Rectal smooth muscle tissue (tissue), 1 donor: ENCODE data around the gene NOC4L.
"Not testable (repeated sequence)": the region's sequence is repeated elsewhere in the genome, so short reads cannot be mapped to it uniquely, and the experiment has no call there.

Source experiments
- H3K27ac ChIP-seq: one replicate; pipeline ENCODE4 v1.7.0; 2013; ENCODE audit warnings: low read depth, low read length, inconsistent platforms
- H3K27me3 ChIP-seq: one replicate; pipeline ENCODE4 v1.7.0; 2013; ENCODE audit warnings: low read length; ENCODE audit not compliant: control insufficient read depth, insufficient read depth
- H3K36me3 ChIP-seq: one replicate; pipeline ENCODE4 v1.7.0; 2013; ENCODE audit warnings: low read length; ENCODE audit not compliant: control insufficient read depth, insufficient read depth
- H3K4me1 ChIP-seq: one replicate; pipeline ENCODE4 v1.7.0; 2013; ENCODE audit warnings: low read length; ENCODE audit not compliant: control insufficient read depth, insufficient read depth
- H3K4me3 ChIP-seq: one replicate; pipeline ENCODE4 v1.7.0; 2013; ENCODE audit warnings: low read length
- H3K9ac ChIP-seq: one replicate; pipeline ENCODE4 v1.7.0; 2013; ENCODE audit warnings: low read length

The NOC4L gene

DNA sequence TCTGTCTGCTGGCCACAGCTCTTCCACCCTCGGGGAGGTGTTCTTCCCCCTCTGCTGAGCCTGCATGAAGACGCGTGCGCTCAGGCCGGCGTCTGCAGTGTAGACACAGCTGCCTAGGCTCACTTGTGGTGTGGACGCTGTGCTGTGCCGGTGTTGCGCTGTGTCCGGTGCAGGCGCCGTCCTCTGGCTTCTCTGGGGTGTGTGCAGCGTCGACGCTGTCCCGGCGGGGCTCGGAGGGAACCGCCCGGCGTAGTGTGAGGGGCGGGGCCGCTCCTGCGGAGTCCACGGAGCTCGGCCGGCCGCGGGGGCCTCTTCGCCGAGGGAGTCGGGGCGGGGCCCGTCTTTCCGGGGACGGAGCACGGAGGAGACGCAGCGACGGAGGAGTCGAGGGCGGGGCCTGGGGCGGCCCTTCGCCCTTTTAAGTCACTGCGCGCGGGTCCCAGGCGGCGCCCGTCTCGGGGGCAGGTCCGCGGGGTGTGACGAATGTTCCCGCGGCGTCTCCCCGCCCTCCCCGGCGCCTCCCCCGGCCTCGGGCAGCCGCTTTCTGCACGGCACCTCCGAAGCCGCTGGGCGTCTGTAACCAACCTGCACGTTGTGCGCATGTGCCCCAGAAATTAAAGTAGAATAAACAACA, 45.2 kb downstream of the NOC4L start:
- Histone ChIP-seq H3K4me1 (peaks cover 2% of the 10 kb centered on the region), H3K9ac (peak overlapping the region; percentile 47), H3K27ac (peak overlapping the region; percentile 69), H3K4me3 (peak overlapping the region; percentile 82), H3K27me3 (no peaks in the 10 kb centered on the region), H3K36me3 (no peaks in the 10 kb centered on the region)

DNA sequence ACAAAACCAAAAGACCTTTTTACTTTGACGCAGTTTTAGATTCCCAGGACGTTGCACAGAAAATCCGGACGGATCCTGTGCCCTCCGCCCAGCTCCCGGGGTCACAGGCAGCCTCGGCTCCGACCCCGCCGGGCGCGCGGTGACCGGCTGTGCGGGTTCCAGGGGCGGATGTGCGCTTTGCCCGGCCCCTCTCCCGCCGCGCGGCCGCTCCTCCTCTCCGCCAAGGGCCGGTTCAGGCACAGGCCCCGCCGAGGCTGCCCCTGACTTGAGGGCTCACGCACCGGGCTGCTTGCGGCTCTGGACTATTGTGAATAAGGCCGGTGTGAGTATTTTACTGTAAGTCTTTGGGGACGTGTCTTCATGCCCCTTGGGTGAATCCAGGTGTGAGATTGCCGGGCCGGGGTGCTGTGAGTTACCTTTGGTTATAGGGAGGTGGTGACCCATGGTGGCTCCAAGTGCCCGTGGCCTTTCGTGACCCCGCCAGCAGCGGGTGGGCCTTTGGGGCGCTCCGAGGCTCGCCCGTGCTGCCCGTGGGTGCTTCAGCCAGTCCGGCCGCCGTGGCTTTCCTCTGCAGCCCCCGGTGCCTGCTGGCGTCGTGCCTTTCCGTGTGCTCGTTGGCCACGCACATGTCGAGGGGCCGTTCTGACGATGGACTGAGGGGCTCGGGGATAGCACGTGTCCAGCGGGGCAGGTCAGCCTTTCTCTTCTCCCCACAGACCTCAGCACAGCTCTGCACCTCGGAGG, 45.9 kb downstream of the NOC4L start:
- Histone ChIP-seq H3K36me3 (no peaks in the 10 kb centered on the region), H3K4me1 (peaks cover 2% of the 10 kb centered on the region), H3K9ac (peak overlapping the region; percentile 1), H3K27ac (peak overlapping the region; percentile 7), H3K27me3 (no peaks in the 10 kb centered on the region), H3K4me3 (peak overlapping the region; percentile 46)

DNA sequence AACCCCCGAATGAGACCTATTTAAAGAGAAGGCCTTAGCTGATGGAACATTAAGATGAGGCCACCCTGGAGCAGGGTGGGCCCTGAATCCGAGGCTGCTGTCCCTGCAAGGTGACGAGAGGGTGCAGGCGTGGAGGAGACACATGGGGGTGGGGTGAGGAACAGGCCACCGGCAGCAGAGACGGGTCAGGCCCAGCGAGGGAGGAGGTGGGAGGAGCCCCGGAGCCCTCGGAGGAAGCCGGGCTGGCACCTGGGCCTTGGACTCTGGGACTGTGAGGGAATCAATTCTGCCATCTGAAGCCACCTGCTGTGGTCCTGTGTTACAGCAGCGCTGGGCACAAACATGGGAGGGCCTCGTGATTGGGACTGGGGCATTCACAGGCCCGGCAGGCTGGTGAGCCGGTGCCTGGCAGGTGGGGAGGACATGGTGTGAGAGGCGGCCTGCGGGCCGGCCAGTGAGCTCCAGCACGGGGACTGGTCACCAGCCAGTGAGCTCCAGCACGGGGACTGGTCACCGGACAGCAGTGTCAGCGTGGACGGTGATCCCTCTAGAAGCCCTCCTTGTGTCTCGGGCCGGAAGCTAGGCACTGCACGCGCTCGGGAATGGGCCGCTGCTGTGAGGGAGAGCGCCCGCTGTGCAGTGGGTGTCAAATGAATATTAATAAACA, 46.7 kb downstream of the NOC4L start:
- Histone ChIP-seq H3K9ac (no peak overlapping the region), H3K4me1 (peaks cover 2% of the 10 kb centered on the region), H3K4me3 (no peak overlapping the region), H3K27ac (no peak overlapping the region), H3K36me3 (no peaks in the 10 kb centered on the region), H3K27me3 (no peaks in the 10 kb centered on the region)

DNA sequence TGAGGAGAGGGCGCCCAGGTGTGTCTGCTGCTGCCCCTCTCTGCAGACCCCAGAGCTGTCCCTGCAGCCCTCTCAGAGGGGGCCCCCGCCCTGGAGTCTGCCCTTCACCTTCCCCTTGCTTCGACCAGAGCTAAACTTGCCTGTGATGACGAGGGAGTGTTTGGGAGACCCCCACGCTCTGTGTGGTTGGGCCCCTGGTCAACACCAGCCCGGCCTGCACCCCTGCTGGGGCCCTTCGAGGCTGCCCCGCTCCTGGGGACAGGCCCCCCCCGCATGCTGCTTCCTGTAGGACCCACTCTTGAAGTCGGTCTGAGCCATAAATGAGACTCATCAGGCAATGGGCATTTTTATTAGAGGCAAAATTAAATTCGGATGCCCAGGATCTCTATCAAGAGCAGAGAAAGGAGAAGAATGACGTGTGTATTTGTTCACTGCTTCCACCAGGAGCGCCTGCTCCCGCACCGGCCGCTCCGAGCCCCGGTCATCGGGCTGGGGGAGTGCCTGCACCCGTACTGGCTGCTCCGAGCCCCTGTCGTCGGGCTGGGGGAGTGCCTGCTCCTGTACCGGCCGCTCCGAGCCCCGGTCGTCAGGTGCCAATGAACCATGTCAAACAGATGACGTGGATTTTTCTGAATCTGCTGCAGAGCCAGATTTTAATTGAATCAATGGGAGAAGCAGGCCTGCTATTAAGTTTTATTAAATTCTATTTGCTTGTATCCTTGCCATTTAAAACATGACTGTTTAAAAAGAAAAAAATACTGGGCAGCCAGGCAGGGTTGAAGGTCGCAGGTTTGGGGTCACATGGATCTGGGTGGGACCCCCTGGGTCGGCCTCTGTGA, 47.7 kb downstream of the NOC4L start:
- no peak overlapping the region for H3K27ac ChIP-seq
- no peaks in the 10 kb centered on the region for H3K27me3 ChIP-seq

DNA sequence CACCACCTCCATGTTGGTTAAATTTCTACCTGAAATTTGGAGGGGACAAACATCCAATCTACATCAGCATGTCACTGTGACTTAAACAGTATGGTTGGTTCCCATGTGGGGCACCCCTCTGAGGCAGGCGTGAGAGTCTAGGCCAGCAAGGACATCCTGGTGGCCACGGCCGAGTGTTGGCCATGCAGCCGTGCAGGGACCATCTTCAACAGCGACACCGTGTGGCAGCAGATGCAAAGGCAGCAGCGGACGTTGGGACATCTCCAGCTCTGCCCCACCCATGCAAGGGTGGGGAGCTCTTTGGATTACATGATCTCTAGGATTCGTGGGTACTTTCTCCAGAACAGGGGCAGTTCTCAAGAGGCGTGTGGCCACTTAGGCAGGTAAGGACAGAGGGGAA, 49.8 kb downstream of the NOC4L start:
- Histone ChIP-seq H3K27ac (no peak overlapping the region), H3K36me3 (no peaks in the 10 kb centered on the region), H3K4me1 (peaks cover 2% of the 10 kb centered on the region), H3K4me3 (no peak overlapping the region), H3K27me3 (no peaks in the 10 kb centered on the region), H3K9ac (no peak overlapping the region)

More for the DNA sequence above, 47.7 kb downstream of the NOC4L start:
- H3K9ac ChIP-seq, result no peak overlapping the region
- H3K4me3 ChIP-seq, result no peak overlapping the region
- peaks cover 2% of the 10 kb centered on the region for H3K4me1 ChIP-seq
- no peaks in the 10 kb centered on the region for H3K36me3 ChIP-seq

DNA sequence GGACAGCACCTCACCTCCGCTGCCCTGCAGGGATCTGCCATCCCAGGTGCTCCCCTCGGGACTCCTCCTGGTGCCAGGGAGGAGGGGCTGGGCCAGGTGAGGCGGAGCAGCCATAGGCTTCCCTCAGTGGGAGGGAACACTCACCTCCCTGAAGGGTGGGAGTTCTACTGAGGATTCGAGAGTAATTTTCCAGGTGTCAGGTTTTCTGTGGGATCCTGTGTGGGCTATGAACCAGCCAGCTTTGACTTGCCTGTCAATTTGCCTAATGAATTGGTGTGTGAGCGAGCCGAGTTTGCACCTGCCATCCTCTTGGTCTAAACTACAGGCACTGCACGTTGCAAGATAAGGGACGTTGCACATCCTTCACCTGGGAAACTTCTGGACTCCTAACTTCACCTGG, 50.3 kb downstream of the NOC4L start:
- H3K4me1 ChIP-seq, result peaks cover 2% of the 10 kb centered on the region
- no peaks in the 10 kb centered on the region for H3K27me3 ChIP-seq
- no peak overlapping the region for H3K27ac ChIP-seq
- no peaks in the 10 kb centered on the region for H3K36me3 ChIP-seq
- no peak overlapping the region for H3K4me3 ChIP-seq
- H3K9ac ChIP-seq, result no peak overlapping the region

DNA sequence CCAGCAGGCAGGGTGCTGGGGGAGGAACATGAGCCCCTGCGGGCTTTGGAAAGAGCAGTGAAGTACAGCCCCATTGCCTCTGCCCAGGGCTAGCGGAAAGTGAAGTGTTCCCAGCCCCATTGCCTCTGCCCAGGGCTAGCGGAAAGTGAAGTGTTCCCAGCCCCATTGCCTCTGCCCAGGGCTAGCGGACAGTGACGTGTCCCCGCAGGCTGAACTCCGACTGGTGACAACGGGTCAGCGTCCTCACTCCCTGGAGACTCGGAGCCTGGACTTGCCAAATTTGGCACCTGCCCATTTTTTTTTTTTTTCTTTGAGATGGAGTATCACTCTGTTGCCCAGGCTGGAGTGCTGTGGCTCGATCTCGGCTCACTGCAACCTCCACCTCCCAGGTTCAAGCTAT, 51.0 kb downstream of the NOC4L start:
- not testable (repeated sequence) for H3K4me1 ChIP-seq, H3K27me3 ChIP-seq, H3K36me3 ChIP-seq, H3K27ac ChIP-seq, H3K4me3 ChIP-seq, H3K9ac ChIP-seq

DNA sequence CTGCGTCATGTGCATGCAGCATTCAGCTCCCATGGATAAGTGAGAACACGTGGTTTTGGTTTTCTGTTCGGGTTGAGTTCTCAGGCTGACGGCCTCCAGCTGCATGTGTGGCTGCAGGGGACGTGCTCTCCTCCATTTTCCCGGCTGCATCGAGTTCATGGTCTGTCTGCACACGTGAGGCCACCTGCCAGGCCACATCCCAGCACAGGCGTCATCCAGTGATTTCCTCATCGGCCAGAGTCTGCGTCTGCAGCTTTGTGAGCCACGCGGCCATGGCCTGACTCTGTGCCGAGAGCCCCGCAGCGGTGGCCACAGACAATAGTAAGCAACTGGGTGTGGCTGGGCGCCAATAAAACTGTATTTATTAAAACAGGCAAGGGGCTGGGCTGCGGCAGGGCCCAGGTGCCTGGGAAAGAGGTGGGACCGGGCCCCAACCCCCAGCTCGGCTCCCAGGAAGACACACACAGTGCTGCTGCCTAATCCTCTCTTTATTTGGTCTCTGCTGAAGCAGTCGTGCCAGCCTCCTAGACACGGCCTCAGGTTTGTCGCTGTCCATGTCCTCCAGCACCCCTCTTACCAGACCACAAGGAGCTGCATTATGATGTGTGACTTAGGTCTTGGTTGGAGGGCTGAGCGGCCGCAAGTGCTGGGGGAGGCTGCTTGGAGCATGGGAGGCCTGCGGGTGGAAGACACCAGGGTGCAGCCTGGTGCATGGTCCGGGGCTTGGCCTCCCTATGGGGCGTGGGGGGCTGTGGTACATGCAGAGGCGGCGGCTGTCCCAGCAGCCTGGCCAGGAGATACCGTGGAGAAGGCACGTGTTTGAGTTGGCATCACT, 52.0 kb downstream of the NOC4L start:
- H3K27ac ChIP-seq, result no peak overlapping the region
- no peaks in the 10 kb centered on the region for H3K4me1 ChIP-seq
- H3K27me3 ChIP-seq, result peaks cover 2% of the 10 kb centered on the region
- no peaks in the 10 kb centered on the region for H3K36me3 ChIP-seq
- no peak overlapping the region for H3K9ac ChIP-seq
- no peak overlapping the region for H3K4me3 ChIP-seq

DNA sequence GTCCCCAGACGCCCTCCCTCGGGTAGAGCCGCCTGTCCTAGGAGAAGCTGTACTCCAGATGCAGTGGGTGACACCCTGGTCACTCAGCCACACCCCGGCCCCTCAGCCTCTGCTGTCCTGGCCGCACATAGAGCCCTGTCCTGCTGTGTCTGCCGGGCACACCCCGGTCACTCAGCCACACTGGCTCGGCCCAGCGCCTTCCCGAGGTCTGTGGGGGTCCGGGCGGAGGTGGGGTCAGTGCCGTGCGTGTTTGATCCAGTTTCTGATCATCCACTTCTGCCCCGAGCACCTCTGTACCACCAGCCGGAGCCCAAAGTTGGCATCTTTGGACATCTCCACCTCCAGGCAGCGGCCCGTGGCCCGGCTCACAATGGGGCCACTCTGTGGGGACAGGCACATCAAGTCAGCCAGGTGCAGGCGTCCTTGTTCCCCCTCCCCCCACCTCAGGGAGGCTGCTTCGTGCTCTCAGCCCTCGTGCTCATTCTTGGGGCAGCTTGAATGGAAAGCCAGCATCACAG, 52.7 kb downstream of the NOC4L start:
- Histone ChIP-seq H3K27ac (no peak overlapping the region), H3K36me3 (no peaks in the 10 kb centered on the region), H3K4me1 (no peaks in the 10 kb centered on the region), H3K4me3 (no peak overlapping the region), H3K27me3 (peaks cover 2% of the 10 kb centered on the region), H3K9ac (no peak overlapping the region)

DNA sequence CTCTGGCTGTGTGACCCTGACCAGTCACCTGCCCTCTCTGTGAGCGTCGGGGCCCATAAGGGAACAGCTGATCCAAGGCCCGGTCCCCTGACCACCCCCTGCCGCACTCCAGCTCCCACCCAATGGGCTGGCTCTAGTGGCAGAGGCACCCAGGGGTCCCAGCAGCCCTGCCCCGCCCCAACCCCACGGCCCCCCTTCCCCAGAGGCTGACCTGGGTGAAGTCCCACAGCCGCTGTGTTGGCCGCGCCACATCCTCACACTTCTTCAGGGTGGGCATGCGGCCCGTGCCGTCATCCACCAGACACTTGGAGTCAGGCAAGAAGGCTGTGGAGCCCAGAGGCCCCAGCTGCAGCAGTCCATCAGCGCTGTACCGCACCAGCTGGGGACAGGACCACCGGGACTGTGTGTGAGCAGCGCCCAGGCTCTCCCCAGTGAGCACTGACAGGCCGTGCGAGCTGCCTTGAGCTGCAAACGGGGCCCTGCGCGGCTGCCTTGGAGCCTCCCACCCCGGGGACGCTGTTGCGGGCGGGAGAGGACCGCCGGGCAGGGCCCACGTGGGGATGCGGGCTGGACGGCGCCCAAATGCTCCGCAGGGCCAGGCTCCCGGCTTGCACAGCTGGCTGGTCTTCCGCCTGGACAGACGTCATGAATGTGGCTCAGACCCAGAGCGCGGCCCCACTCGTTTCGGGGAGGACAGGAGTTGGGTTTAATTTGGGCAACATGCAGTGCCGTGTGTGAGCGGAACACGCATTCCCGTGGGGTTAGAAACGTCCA, 53.5 kb downstream of the NOC4L start:
- Histone ChIP-seq H3K9ac (no peak overlapping the region), H3K27me3 (peaks cover 2% of the 10 kb centered on the region), H3K4me1 (no peaks in the 10 kb centered on the region), H3K36me3 (no peaks in the 10 kb centered on the region), H3K4me3 (no peak overlapping the region), H3K27ac (no peak overlapping the region)

DNA sequence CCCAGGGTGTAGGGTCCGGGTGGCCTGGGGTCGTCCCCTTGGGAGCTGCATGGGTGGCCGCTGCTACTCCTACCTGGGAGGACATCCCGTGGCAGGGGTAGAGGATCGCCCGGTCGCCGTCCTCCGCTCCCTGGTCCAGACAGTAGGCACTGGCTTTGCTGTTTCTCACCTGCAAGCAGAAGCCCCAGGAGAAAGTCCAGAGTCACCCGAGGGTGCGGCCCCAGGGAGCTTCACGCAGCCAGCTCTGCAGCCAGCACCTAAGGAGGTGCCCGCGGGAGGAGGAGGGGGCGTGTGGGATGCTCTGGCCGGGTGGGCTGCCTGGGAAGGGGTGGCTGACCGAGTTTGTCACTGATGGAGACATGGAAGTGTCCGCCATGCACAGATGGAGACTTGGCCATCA, 54.8 kb downstream of the NOC4L start:
- H3K36me3 ChIP-seq, result no peaks in the 10 kb centered on the region
- H3K4me1 ChIP-seq, result no peaks in the 10 kb centered on the region
- H3K27me3 ChIP-seq, result peaks cover 5% of the 10 kb centered on the region
- no peak overlapping the region for H3K4me3 ChIP-seq
- no peak overlapping the region for H3K27ac ChIP-seq
- no peak overlapping the region for H3K9ac ChIP-seq
